H9 (cell line): Measurements from ENCODE around the gene SESN2. TPM values are rescaled to one million over a fixed set of nuclear protein-coding genes. Genes with fewer than 3 reads are reported as not detected.

Experiments used
- DNase-seq: peaks from one replicate; pipeline ENCODE4 v3.0.0-alpha.2; 2017
- H2AFZ ChIP-seq: one replicate; pipeline ENCODE4 v1.6.1; 2013; ENCODE audit warnings: mild to moderate bottlenecking, low read length, control low read depth, moderate library complexity
- H2AK5ac ChIP-seq: 2 replicates; pipeline ENCODE4 v1.6.1; 2013; ENCODE audit warnings: low read length, control low read depth, mixed read lengths; ENCODE audit not compliant: insufficient read length
- H2BK120ac ChIP-seq: one replicate; pipeline ENCODE4 v1.6.1; 2013; ENCODE audit warnings: low read depth, mild to moderate bottlenecking, low read length, control low read depth, inconsistent platforms; ENCODE audit not compliant: poor library complexity, severe bottlenecking
- H2BK12ac ChIP-seq: 2 replicates; pipeline ENCODE4 v1.6.1; 2013; ENCODE audit warnings: low read length, control low read depth, mixed read lengths, low read depth; ENCODE audit not compliant: insufficient read length
- H2BK15ac ChIP-seq: 2 replicates; pipeline ENCODE4 v1.6.1; 2013; ENCODE audit warnings: low read depth, low read length, control low read depth
- H2BK20ac ChIP-seq: one replicate; pipeline ENCODE4 v1.6.1; 2013; ENCODE audit warnings: low read depth, mild to moderate bottlenecking, low read length, control low read depth, inconsistent platforms; ENCODE audit not compliant: poor library complexity, severe bottlenecking
- H2BK5ac ChIP-seq: 2 replicates; pipeline ENCODE4 v1.6.1; 2013; ENCODE audit warnings: low read length, control low read depth, mixed read lengths; ENCODE audit not compliant: insufficient read length
- H3K14ac ChIP-seq: 2 replicates; pipeline ENCODE4 v1.6.1; 2013; ENCODE audit warnings: low read length, control low read depth; ENCODE audit not compliant: insufficient read depth
- H3K18ac ChIP-seq: 2 replicates; pipeline ENCODE4 v1.6.1; 2013; ENCODE audit warnings: low read depth, mild to moderate bottlenecking, mixed read lengths, low read length, control low read depth; ENCODE audit not compliant: insufficient read length
- H3K23ac ChIP-seq: 2 replicates; pipeline ENCODE4 v1.6.1; 2013; ENCODE audit warnings: low read length, control low read depth, mixed read lengths, low read depth; ENCODE audit not compliant: insufficient read length
- H3K23me2 ChIP-seq: 2 replicates; pipeline ENCODE4 v1.6.1; 2013; ENCODE audit warnings: low read depth, mild to moderate bottlenecking, mixed read lengths, low read length, control low read depth; ENCODE audit not compliant: insufficient read length, poor library complexity, severe bottlenecking
- H3K27ac ChIP-seq: 2 replicates; pipeline ENCODE4 v1.5.1; 2013; ENCODE audit warnings: low read length, control low read depth, mixed read lengths, low read depth; ENCODE audit not compliant: insufficient read length
- H3K27me3 ChIP-seq: 2 replicates; pipeline ENCODE4 v1.6.1; 2013; ENCODE audit warnings: low read length, control low read depth, inconsistent platforms; ENCODE audit not compliant: insufficient read depth
- H3K4ac ChIP-seq: 2 replicates; pipeline ENCODE4 v1.6.1; 2013; ENCODE audit warnings: low read depth, mild to moderate bottlenecking, control low read depth, inconsistent platforms, low read length, moderate library complexity
- H3K4me1 ChIP-seq: 2 replicates; pipeline ENCODE4 v1.6.1; 2013; ENCODE audit warnings: low read length, control low read depth, inconsistent platforms; ENCODE audit not compliant: insufficient read depth
- H3K4me2 ChIP-seq: 2 replicates; pipeline ENCODE4 v1.6.1; 2013; ENCODE audit warnings: low read length, control low read depth, mixed read lengths; ENCODE audit not compliant: insufficient read length, insufficient read depth
- H3K56ac ChIP-seq: 2 replicates; pipeline ENCODE4 v1.6.1; 2013; ENCODE audit warnings: low read depth, mild to moderate bottlenecking, mixed read lengths, low read length, control low read depth; ENCODE audit not compliant: insufficient read length
- H3K79me1 ChIP-seq: 2 replicates; pipeline ENCODE4 v1.6.1; 2013; ENCODE audit warnings: low read depth, mild to moderate bottlenecking, moderate library complexity, low read length, control low read depth, inconsistent platforms; ENCODE audit not compliant: insufficient read depth, poor library complexity, severe bottlenecking
- H3K79me2 ChIP-seq: 2 replicates; pipeline ENCODE4 v1.6.1; 2013; ENCODE audit warnings: low read length, control low read depth, inconsistent platforms; ENCODE audit not compliant: insufficient read depth
- H3K9ac ChIP-seq: 2 replicates; pipeline ENCODE4 v1.6.1; 2013; ENCODE audit warnings: low read length, control low read depth, mixed read lengths; ENCODE audit not compliant: insufficient read length; ENCODE audit errors: extremely low read depth
- H3K9me3 ChIP-seq: one replicate; pipeline ENCODE4 v1.6.1; 2013; ENCODE audit warnings: low read depth, low read length, inconsistent platforms; ENCODE audit not compliant: control insufficient read depth
- H3T11ph ChIP-seq: one replicate; pipeline ENCODE4 v1.6.1; 2013; ENCODE audit warnings: mild to moderate bottlenecking, low read length, control low read depth, inconsistent platforms
- H4K20me1 ChIP-seq: one replicate; pipeline ENCODE4 v1.6.1; 2013; ENCODE audit not compliant: control insufficient read depth, insufficient read length, insufficient read depth
- H4K5ac ChIP-seq: 2 replicates; pipeline ENCODE4 v1.6.1; 2013; ENCODE audit warnings: low read depth, mild to moderate bottlenecking, mixed read lengths, low read length, control low read depth; ENCODE audit not compliant: insufficient read length
- H4K8ac ChIP-seq: replicated peaks from 2 replicates; pipeline ENCODE4 v1.6.1; 2013; ENCODE audit warnings: low read length, control low read depth, mixed read lengths, low read depth; ENCODE audit not compliant: insufficient read length
- H4K91ac ChIP-seq: 2 replicates; pipeline ENCODE4 v1.6.1; 2013; ENCODE audit warnings: low read depth, mild to moderate bottlenecking, moderate library complexity, mixed read lengths, low read length, control low read depth; ENCODE audit not compliant: insufficient read length
- H3K27ac Mint-ChIP-seq, 3 experiments: 2 replicates in 2 of 3; 3 replicates in 1 of 3; pipeline ENCODE4 v1.8.0; 2020 to 2021; ENCODE audit warnings: mixed read lengths in 3 of 3, mild to moderate bottlenecking in 1 of 3, moderate library complexity in 1 of 3
- H3K27me3 Mint-ChIP-seq: 2 replicates; pipeline ENCODE4 v1.8.0; 2021; ENCODE audit warnings: low read depth, mild to moderate bottlenecking, moderate library complexity, mixed read lengths
- H3K36me3 Mint-ChIP-seq, 3 experiments: 2 replicates in 2 of 3; 3 replicates in 1 of 3; pipeline ENCODE4 v1.8.0; 2020 to 2021; ENCODE audit warnings: low read depth in 3 of 3, mixed read lengths in 3 of 3; ENCODE audit not compliant: insufficient read depth in 1 of 3
- H3K4me1 Mint-ChIP-seq, 2 experiments: 2 replicates each; pipeline ENCODE4 v1.8.0; 2020; ENCODE audit warnings: mixed read lengths in 2 of 2
- H3K4me3 Mint-ChIP-seq, 2 experiments: 2 replicates in 1 of 2; 3 replicates in 1 of 2; pipeline ENCODE4 v1.8.0; 2020 to 2021; ENCODE audit warnings: mild to moderate bottlenecking in 2 of 2, mixed read lengths in 2 of 2, moderate library complexity in 1 of 2
- H3K9me3 Mint-ChIP-seq, 2 experiments: 2 replicates in 1 of 2; 3 replicates in 1 of 2; pipeline ENCODE4 v1.8.0; 2020; ENCODE audit warnings: mild to moderate bottlenecking in 2 of 2, mixed read lengths in 2 of 2, moderate library complexity in 1 of 2
- WGBS: extraction: QIAGEN DNeasy Blood & Tissue Kit; methylation state at CpG from one replicate; pipeline ENCODE4 v1.1.7; 2013; ENCODE audit warnings: missing lambda C conversion rate, low lambda C conversion rate, mixed read lengths; ENCODE audit not compliant: insufficient read length; ENCODE audit errors: extremely low coverage; 5-methylcytosine and 5-hydroxymethylcytosine counted together
- total RNA-seq: library from RNA; stranded (reverse); gene quantifications from 2 replicates; pipeline ENCODE4 v1.2.1, GENCODE V29; 2021
- TF ChIP-seq, protein P1 (sequence below): fragments of 200-600 bp; sonication (generic); conservative IDR thresholded peaks from 3 replicates; pipeline ENCODE4 v1.8.0; 2021; ENCODE audit warnings: antibody characterized with exemption, mild to moderate bottlenecking

SESN2 gene
- total RNA-seq, 1 experiment from 2014 or later: 24.6 TPM

DNA sequence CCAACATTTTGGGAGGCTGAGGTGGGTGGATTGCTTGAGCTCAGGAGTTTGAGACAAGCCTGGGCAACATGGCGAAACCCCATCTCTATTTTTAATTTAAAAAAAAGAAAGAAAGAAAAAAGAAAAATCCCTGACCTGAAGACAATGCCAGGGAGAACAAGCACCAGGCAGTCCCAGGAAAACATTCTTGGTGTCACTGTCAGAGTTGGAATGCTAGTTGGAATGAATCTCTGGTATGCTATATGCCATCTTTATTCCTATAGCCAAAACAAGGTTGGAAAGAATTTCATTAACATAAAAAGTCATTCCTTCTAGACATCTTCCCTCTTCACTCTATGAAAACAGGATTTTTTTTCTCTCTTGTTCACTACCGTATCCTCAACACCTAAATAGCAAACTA lies 29.3 kb upstream of the SESN2 start:
- Mint-ChIP-seq H3K27ac (no peak overlapping the region), H3K4me3 (no peak overlapping the region), H3K4me1 (peaks cover 4 to 9% of the 10 kb centered on the region in 2 experiments; a peak in 3 of 4 replicates), H3K9me3 (peaks cover 0 to 3% of the 10 kb centered on the region in 2 experiments; a peak in 1 of 5 replicates), H3K27me3 (no peaks in the 10 kb centered on the region), H3K36me3 (peaks cover 25 to 45% (median 41%) of the 10 kb centered on the region in 3 experiments)
- no peaks in the 10 kb centered on the region for H4K20me1 ChIP-seq
- no peak overlapping the region for H3K4me2 ChIP-seq
- H3K4ac ChIP-seq: no peak overlapping the region
- peaks cover 4% of the 10 kb centered on the region for H3K23me2 ChIP-seq
- no peak overlapping the region for H2BK20ac ChIP-seq
- no peak overlapping the region for H3K27ac ChIP-seq
- TF ChIP-seq, protein P1, sequence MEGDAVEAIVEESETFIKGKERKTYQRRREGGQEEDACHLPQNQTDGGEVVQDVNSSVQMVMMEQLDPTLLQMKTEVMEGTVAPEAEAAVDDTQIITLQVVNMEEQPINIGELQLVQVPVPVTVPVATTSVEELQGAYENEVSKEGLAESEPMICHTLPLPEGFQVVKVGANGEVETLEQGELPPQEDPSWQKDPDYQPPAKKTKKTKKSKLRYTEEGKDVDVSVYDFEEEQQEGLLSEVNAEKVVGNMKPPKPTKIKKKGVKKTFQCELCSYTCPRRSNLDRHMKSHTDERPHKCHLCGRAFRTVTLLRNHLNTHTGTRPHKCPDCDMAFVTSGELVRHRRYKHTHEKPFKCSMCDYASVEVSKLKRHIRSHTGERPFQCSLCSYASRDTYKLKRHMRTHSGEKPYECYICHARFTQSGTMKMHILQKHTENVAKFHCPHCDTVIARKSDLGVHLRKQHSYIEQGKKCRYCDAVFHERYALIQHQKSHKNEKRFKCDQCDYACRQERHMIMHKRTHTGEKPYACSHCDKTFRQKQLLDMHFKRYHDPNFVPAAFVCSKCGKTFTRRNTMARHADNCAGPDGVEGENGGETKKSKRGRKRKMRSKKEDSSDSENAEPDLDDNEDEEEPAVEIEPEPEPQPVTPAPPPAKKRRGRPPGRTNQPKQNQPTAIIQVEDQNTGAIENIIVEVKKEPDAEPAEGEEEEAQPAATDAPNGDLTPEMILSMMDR: no peak
- no peak overlapping the region for H2BK15ac ChIP-seq
- H3K9me3 ChIP-seq: no peaks in the 10 kb centered on the region
- no peak overlapping the region for H3K18ac ChIP-seq
- H2BK120ac ChIP-seq: no peak overlapping the region
- H3K14ac ChIP-seq: no peak overlapping the region
- no peak overlapping the region for H4K5ac ChIP-seq
- no peak overlapping the region for H3K9ac ChIP-seq
- WGBS: no CpG with 5 or more reads among the region's 2 CpGs
- H3K56ac ChIP-seq: no peak overlapping the region
- no peak overlapping the region for H2AK5ac ChIP-seq
- H3K27me3 ChIP-seq: no peaks in the 10 kb centered on the region
- H3K23ac ChIP-seq: no peak overlapping the region
- no peak overlapping the region for H2AFZ ChIP-seq
- H2BK12ac ChIP-seq: no peak overlapping the region
- peaks cover 10% of the 10 kb centered on the region; the same call in 1 of the 2 replicates for H3K79me2 ChIP-seq
- H3K4me1 ChIP-seq: no peaks in the 10 kb centered on the region
- no peak for DNase-seq
- H4K91ac ChIP-seq: no peak overlapping the region
- H3T11ph ChIP-seq: no peak overlapping the region
- no peak overlapping the region for H2BK5ac ChIP-seq
- H3K79me1 ChIP-seq: peaks cover 3% of the 10 kb centered on the region
- no peak overlapping the region for H4K8ac ChIP-seq
